22Rv1 (cell line): ENCODE data around the gene AUTS2.

ENCODE experiments used
- CTCF ChIP-seq: fragments of 450-650 bp; IDR thresholded peaks from 2 replicates; pipeline ENCODE4 v1.5.1; 2017; ENCODE audit warnings: mild to moderate bottlenecking
- ZFX ChIP-seq: fragments of 450-650 bp; IDR thresholded peaks from 2 replicates; pipeline ENCODE4 v1.6.1; 2017; ENCODE audit warnings: antibody characterized with exemption, borderline replicate concordance

- TF ChIP-seq CTCF (no peak), ZFX (no peak)
These were observed 991.3 kb downstream of the AUTS2 start for GRCh38 chr7:70589590-70589989.
